ENCODE measurements around the gene IKZF3.

DNA sequence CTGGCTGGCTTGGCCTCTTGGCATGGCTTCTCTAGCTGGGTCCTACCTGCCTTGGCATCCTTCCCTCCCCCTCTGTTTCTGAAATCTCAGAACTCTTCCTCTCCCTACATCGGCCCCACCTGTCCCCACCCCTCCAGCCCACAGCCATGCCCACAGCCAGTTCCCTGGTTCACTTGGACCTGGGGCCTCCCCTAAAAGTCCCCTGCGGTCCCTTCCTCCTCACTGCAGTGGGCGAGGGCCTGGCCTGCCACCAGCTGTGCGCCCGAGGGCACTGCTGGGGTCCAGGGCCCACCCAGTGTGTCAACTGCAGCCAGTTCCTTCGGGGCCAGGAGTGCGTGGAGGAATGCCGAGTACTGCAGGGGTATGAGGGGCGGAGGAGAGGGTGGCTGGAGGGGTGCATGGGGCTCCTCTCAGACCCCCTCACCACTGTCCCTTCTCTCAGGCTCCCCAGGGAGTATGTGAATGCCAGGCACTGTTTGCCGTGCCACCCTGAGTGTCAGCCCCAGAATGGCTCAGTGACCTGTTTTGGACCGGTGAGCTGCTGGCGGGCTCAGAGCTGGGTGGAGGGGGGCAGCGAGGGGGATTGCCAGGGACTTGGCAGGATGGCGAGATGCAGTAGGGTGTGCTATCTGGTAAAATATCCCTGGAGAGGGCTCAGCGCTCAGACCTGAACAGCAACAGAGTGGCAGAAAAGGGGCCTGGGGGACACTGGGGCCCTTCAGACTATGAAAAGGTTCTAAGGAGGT is 147.9 kb downstream of the IKZF3 start:
- TF ChIP-seq POLR2AphosphoS5 (IDR thresholded peaks at IDR 0.05) (no peak), POLR2A (IDR thresholded peaks at IDR 0.05) (no peak)
- TF ChIP-seq, protein P1, sequence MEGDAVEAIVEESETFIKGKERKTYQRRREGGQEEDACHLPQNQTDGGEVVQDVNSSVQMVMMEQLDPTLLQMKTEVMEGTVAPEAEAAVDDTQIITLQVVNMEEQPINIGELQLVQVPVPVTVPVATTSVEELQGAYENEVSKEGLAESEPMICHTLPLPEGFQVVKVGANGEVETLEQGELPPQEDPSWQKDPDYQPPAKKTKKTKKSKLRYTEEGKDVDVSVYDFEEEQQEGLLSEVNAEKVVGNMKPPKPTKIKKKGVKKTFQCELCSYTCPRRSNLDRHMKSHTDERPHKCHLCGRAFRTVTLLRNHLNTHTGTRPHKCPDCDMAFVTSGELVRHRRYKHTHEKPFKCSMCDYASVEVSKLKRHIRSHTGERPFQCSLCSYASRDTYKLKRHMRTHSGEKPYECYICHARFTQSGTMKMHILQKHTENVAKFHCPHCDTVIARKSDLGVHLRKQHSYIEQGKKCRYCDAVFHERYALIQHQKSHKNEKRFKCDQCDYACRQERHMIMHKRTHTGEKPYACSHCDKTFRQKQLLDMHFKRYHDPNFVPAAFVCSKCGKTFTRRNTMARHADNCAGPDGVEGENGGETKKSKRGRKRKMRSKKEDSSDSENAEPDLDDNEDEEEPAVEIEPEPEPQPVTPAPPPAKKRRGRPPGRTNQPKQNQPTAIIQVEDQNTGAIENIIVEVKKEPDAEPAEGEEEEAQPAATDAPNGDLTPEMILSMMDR (IDR thresholded peaks at IDR 0.05), result no peak

Data from stomach (tissue), 4 donors.